Activated gamma-delta T cell treated with Interleukin-2 at 50 U/mL for 16 hours (primary cell): ENCODE data around the gene ANKRD11.
"Not testable (repeated sequence)": the region's sequence is repeated elsewhere in the genome, so short reads cannot be mapped to it uniquely, and the experiment has no call there.

ENCODE experiments used
- DNase-seq: peaks from one replicate; pipeline ENCODE4 v3.0.0-alpha.2; 2020

ANKRD11 gene

DNA sequence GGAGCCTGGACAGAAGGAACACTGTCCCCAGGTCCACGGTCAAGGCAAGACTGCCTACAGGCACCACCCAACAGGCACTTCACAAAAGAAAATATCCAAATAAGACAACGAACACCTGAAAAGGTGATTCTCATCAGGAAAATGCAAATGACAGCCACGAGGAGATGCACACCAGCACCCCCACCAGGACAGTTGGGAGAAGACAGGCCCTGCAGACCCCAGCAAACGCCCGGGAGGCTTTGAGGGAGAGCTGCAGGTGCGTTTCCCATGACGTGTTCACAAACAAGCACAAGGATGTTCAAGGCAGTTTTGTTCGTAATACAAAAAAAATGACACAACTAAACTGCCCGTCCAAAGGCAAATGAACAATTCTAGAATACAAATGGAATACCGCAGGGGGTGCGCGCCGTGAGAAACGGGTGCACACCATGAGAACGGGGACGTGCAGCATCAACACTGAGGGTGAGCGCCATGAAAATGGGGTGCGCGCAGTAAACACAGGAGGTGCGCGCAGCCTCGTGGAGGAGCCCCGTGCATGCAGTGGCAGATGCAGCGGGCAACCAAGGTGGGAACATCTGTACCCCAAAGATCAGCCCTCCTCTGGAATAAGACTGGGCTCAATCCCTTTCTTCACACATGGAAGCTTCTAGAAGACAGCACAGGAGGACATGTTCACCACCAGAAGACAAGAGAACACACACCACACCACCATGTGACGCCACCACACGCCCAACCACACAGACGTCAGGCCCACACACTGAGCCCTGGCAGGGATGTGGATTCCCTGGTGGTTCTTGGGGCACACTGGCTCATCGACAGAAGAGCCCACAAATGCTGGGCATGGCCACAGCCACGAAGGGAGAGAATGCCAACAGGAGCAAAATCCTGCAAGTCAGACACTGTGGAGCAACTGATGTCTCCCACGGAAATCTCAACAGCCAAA is 181.7 kb downstream of the ANKRD11 start:
- DNase-seq, result no peak

DNA sequence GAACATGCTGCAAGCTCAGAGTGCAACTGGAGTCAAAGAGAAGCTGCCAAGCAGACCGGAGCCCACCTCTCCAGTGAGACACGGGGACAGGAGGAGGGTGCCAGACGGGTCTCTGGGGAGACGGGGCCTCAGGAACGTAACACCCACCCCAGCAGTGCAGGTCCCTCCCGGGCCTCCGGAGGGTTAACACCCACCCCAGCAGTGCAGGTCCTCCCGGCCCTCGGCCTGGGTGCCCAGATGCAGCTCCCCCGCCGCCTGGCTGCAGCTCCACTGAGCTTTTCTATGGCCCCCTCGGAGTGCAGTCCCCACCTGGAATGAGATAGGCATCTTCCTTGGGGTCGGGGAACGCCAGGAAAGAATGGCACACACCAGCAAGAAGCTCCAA is 182.9 kb downstream of the ANKRD11 start:
- DNase-seq, result no peak

- DNase-seq, result not testable (repeated sequence)
Measured at GRCh38 chr16:89306457-89307420, 183.6 kb downstream of the ANKRD11 start.

DNA sequence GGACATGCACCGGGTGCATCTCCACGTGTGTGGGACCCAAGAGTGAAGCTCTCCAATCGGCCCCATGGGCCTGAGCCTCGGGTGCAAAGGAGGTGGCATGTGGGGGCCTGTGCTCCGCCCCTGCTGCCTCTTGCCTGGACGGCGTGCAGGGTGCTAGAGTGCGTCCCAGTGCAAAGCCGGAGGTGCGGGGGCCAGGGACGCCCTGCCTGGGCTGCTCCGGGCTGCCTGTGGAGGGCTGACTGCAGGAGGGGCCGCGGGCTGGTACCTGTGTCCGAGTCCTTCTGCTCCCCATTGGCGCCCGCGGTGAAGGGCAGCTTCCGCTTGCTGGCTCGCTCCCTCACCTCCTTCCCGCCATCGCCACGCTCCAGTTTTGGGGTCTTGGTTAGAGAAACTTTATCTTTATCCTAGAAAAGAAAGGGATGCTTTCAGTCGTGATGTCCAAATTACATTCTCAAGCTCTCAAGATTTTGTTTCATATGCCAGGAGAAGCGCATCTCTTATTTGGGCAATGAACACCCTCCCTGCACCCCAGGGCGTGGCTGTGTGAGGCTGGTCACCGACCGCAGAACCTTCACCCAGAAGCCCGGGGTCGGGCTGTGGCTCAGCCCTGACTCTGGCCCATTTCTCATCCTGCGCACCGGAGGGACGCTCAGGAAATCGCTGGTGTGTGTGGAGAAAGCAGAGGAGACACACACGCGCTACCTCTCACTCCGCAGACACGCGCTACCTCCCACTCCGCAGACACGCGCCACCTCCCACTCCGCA is 185.2 kb downstream of the ANKRD11 start:
- DNase-seq, result no peak

DNA sequence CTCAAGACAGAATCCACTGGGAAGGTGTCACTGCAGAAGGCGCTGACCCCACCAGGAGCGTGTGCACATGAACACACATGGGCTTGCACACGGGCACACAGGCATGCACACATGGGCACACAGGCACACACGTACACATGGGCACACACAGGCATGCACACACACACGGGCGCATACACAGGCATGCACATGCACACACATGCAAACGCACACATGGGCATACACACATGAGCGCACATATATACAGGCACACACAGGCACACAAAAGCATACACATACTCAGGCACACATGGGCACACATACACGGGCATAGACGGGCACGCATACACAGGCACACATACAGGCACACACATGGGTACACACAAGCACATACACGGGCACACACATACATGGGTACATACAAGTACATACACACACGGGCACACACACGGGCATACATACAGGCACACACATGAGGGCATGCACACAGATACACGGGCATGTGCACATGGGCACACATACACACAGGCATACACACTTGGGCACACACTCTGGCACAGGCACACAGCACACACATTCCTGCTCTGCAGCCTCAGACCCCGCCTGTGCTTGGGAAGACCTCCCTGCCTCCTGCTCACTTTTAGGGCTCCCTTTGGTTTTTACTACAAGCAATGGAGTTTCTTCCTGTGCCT is 186.0 kb downstream of the ANKRD11 start:
- no peak for DNase-seq

DNA sequence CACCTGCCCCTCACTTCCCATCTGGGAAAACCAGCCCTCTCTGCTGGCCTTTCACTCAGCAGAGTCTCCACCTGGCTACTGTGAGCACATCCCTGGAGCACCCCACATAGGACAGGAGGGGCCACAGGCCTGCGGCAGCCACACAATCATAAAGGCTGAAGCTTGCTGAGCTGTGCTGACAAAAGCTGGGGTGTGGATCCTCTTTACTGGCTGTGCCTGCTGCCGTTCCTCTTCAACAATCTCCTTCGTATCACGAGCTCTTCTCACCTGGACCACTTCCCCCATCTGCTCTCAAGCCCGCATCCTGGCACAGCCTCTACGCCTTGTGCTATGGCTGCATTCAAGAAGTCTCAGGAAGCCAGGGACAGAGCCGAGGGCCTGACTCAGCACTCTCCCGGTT is 186.7 kb downstream of the ANKRD11 start:
- DNase-seq, result no peak

GRCh38 chr16:89300976-89301360 is 189.4 kb downstream of the ANKRD11 start:
- DNase-seq, result no peak

- DNase-seq, result no peak
Measured at GRCh38 chr16:89300311-89300975, 189.9 kb downstream of the ANKRD11 start.

GRCh38 chr16:89299357-89300111 is 190.8 kb downstream of the ANKRD11 start:
- not testable (repeated sequence) for DNase-seq

GRCh38 chr16:89298623-89299225 is 191.6 kb downstream of the ANKRD11 start:
- no peak for DNase-seq

DNA sequence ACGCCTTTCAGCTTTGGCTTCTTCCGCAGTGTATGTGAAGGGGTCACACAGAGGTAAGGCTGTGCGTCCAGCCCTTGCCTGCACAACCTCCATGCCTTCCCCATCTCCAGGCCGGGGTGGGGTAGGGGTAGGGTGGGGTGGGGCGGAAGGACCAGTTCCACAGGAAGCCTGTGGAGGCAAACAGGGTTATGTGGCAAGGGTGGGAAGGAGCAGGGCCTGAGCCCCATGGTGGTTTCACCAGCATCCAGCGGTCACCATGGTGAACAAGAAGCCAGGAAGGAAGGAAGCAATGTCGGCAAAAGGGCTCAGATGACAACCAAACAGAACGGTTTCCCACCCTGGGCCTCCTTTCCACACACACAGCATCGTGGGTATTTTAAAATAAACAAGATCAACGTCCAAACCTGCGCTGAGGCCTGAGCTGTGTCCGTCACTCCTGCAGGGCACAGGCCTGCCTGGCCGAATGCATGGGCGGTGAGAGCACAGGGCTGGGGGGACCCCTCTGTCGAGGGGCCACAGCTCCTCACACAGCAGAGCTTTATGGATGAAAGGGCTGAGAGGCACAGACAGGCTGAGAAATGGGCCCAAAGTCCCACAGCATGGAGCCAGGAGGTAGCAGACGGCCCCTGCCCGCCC is 192.3 kb downstream of the ANKRD11 start:
- DNase-seq, result no peak

DNA sequence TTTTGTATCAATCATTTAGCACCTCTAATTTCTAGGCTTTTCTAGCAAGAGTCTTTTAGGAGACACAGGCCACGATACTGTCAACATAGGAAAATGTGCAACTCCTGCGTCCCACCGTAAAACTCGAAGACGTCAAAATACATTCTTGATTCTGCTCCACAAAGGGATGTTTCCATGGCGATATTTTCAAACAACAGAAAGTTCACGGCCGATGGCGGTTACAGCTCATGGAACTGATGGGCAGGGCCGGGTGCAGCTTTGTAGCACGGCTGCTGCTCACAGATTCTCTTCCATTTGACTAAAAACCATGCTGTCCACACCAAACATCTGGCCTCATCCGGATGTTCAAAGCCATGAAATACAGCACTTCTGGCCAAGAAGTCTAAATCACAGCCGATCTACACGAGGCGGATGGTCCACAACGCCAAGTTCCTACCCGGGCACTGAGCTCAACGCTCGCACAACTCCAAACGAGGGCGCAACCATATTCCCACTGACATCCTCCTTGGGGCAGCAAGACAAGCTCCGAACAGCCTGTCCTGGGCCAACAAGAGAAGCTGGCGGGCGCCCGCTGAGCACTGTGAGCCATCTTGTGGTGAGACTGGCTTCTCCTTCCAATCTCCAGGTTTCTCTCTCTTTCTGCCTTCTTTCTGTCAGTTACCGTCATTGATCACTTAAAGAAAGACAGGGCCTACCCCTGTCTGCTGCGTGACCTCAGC is 193.0 kb downstream of the ANKRD11 start:
- DNase-seq, result no peak

DNA sequence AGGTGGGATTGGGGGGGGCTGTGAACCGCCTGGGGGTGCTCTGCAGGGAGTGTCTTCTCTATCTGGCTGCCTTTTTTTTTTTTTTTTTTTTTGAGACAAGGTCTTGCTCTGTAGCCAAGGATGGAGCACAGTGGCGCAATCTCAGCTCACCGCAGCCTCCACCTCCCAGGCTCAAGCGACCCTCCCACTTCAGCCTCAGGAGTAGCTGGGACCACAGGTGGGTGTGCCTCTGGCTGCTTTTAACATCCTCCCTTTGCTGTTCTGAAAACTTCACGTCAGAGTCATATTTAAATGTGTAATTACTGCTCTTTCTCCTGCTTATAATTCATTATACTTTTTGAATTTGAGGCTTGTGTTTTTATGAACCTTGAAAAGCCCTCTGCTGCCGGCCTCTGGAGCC is 194.4 kb downstream of the ANKRD11 start:
- no peak for DNase-seq

DNA sequence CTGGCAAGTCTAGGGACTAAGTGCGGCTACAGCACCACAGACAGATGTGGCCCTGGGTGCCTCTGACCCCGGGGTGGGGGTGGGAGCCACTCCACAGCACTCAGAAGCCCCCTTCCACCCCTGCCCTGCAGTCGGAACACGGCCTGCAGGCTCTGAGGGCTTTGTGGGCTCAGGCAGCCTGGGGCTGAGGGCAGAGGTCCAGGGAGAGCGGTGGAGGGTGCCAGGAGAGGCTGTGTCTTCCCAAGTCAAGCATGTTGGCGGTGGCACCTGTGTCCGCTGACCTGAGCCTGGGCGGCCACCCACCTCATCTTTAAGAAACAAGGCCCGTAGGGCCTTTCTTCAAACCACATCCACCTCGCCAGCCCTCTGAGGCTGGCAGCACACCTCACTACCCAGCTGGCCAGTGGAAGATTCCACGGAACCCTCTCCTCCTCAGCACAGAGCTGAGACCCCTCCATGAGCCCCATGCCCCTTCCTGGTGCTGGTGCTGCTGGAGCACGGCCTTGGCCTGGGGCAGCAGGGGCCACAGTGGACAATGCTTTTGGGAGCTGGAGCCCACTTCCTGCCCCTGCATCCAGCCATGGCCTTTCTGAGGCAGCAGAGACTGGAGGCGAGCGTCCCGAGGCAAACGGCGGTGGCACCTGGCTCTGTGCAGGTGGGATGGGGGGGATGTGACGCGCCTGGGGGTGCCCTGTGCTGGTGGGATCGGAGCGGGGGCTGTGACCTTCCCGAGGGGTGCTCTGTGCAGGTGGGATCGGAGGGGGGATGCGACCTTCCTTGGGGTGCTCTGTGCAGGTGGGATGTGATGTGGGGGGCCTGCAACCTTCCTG is 195.1 kb downstream of the ANKRD11 start:
- DNase-seq, result no peak

DNA sequence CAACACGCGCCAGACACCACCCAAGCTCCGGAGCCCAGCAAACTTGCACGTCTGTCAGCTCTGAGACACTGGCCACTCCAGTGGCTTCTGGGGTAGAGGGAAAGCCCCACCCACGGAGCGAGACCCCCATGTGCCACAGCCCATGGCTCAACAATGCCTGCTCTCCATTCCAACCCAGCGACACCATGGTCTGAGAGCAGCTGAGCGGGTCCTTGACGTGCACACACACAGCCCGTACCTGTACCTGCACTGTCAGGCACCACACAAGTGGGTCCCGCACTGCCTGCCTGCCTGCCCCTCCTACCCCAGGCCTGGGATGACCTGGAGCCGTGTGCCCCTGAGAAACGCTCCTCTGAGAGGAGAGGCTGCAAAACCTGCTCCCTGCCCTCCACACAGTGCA is 195.9 kb downstream of the ANKRD11 start:
- DNase-seq, result no peak

DNA sequence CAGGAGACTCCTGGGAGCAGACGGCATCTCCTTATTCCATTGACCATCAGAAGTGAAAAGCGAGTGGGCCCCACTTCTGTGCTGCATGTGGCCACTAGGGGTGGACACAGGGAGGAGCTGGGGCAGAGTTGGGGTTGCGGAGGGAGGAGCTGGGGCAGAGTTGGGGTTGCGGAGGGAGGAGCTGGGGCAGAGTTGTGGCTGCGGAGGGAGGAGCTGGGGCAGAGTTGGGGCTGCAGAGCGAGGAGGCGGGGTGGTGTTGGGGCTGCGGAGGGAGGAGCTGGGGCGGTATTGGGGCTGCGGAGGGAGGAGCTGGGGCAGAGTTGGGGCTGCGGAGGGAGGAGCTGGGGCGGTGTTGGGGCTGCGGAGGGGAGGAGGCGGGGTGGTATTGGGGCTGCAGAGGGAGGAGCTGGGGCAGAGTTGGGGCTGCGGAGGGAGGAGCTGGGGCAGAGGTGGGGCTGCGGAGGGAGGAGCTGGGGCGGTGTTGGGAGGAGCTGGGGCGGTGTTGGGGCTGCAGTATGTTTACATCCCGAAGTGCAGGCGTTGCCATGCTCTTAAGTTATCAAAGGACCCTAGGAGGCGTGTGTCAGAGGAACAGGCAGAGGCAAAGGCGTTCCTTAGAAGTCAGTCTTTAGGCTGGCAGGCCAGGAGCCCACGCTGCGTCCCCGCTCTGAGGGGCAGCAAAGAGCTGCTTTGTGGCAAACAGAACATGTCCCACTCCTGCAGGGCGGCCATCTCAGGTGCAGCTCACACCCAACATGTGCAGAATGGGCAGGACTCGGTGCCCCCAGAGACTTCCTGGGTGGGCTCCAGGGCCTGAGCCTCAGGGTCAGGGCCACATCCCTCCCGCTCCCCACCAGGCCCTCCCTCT is 196.9 kb downstream of the ANKRD11 start:
- no peak for DNase-seq

- DNase-seq, result no peak
Measured at GRCh38 chr16:89292443-89293078, 197.8 kb downstream of the ANKRD11 start.
